Upper lobe of right lung (tissue), 1 donor: ENCODE data around the gene EIF2B5. TPM values are rescaled to one million over a fixed set of nuclear protein-coding genes. Genes with fewer than 3 reads are reported as not detected.
A peak's percentile ranks its signal among the peaks of the same experiment; 100 is the strongest.
"Not testable (repeated sequence)": the region's sequence is repeated elsewhere in the genome, so short reads cannot be mapped to it uniquely, and the experiment has no call there.

Source experiments
- ATAC-seq: fragments of 200-7000 bp; cut with Tn5 transposase; one replicate; pipeline ENCODE4 v1.9.1; 2020; ENCODE audit warnings: mild to moderate bottlenecking, moderate library complexity
- DNase-seq: peaks from one replicate; pipeline ENCODE4 v3.0.0-alpha.2; 2020
- H3K27ac ChIP-seq: fragments of 200-600 bp; one replicate; pipeline ENCODE4 v1.8.0; 2022
- H3K27me3 ChIP-seq: fragments of 200-600 bp; one replicate; pipeline ENCODE4 v1.8.0; 2022; ENCODE audit warnings: mild to moderate bottlenecking
- H3K36me3 ChIP-seq: fragments of 200-600 bp; one replicate; pipeline ENCODE4 v1.8.0; 2022
- H3K4me1 ChIP-seq: fragments of 200-600 bp; one replicate; pipeline ENCODE4 v1.8.0; 2022
- H3K4me3 ChIP-seq: fragments of 200-600 bp; one replicate; pipeline ENCODE4 v1.8.0; 2022; ENCODE audit warnings: mild to moderate bottlenecking
- H3K9me3 ChIP-seq: fragments of 200-600 bp; one replicate; pipeline ENCODE4 v1.8.0; 2022
- intact Hi-C: fragments of 100-400 bp; cut with DNase I; formaldehyde crosslinking; loops from one replicate; pipeline ENCODE4 v1.11.0; 2022
- total RNA-seq: library from RNA; stranded (reverse); fragmentation: NEBNext Ultra II Directional; extraction: Animal tissue kit (Norgen Biotek cat#: 25700); gene quantifications from one replicate; pipeline ENCODE4 v1.2.1, GENCODE V29; 2021
- TF ChIP-seq, protein P1 (sequence below): fragments of 200-600 bp; IDR thresholded peaks from one replicate; pipeline ENCODE4 v1.8.0; 2022; ENCODE audit warnings: antibody characterized with exemption
- donor health status: DM: no; HTN: yes; CAD: no; lungs with severe emphysema.

EIF2B5 gene
- total RNA-seq, 1 donor from 2014 or later: 37.6 TPM

- no peak for DNase-seq
- TF ChIP-seq, protein P1, sequence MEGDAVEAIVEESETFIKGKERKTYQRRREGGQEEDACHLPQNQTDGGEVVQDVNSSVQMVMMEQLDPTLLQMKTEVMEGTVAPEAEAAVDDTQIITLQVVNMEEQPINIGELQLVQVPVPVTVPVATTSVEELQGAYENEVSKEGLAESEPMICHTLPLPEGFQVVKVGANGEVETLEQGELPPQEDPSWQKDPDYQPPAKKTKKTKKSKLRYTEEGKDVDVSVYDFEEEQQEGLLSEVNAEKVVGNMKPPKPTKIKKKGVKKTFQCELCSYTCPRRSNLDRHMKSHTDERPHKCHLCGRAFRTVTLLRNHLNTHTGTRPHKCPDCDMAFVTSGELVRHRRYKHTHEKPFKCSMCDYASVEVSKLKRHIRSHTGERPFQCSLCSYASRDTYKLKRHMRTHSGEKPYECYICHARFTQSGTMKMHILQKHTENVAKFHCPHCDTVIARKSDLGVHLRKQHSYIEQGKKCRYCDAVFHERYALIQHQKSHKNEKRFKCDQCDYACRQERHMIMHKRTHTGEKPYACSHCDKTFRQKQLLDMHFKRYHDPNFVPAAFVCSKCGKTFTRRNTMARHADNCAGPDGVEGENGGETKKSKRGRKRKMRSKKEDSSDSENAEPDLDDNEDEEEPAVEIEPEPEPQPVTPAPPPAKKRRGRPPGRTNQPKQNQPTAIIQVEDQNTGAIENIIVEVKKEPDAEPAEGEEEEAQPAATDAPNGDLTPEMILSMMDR: no peak
- Histone ChIP-seq H3K27ac (no peak overlapping the region), H3K4me3 (no peak overlapping the region), H3K36me3 (peaks cover 61% of the 10 kb centered on the region), H3K4me1 (no peaks in the 10 kb centered on the region), H3K9me3 (no peaks in the 10 kb centered on the region), H3K27me3 (no peaks in the 10 kb centered on the region)
- no peak for ATAC-seq
- intact Hi-C loops: loop anchor here (10.0 kb wide), 1 partner anchor 99 kb away; the partner anchor contains the start of genes ALG3 and EEF1AKMT4
Measured at GRCh38 chr3:184145751-184146270, 10.7 kb downstream of the EIF2B5 start.

- no peaks in the 10 kb centered on the region for H3K27me3 ChIP-seq
- peaks cover 38% of the 10 kb centered on the region for H3K36me3 ChIP-seq
- TF ChIP-seq, protein P1: no peak
- no peak for DNase-seq
- no peak overlapping the region for H3K4me3 ChIP-seq
- no peaks in the 10 kb centered on the region for H3K4me1 ChIP-seq
- H3K9me3 ChIP-seq: no peaks in the 10 kb centered on the region
- H3K27ac ChIP-seq: no peak overlapping the region
- intact Hi-C loops: loop anchor here (10.0 kb wide), 1 partner anchor 97 kb away; the partner anchor contains the start of genes ALG3 and EEF1AKMT4
- peak; percentile 51 for ATAC-seq
Measured at GRCh38 chr3:184148076-184148475, 12.9 kb downstream of the EIF2B5 start.

GRCh38 chr3:184149123-184149522, 14.0 kb downstream of the EIF2B5 start:
- intact Hi-C loops: loop anchor here (10.0 kb wide), 1 partner anchor 96 kb away; the partner anchor contains the start of genes ALG3 and EEF1AKMT4
- TF ChIP-seq, protein P1: no peak
- H3K27me3 ChIP-seq: no peaks in the 10 kb centered on the region
- H3K9me3 ChIP-seq: no peaks in the 10 kb centered on the region
- ATAC-seq: no peak
- peaks cover under 1% of the 10 kb centered on the region for H3K4me1 ChIP-seq
- DNase-seq: no peak
- H3K4me3 ChIP-seq: no peak overlapping the region
- peaks cover 28% of the 10 kb centered on the region for H3K36me3 ChIP-seq
- no peak overlapping the region for H3K27ac ChIP-seq

- not testable (repeated sequence) for H3K9me3 ChIP-seq, H3K27me3 ChIP-seq, DNase-seq, H3K4me3 ChIP-seq, H3K27ac ChIP-seq, H3K4me1 ChIP-seq, ATAC-seq
- intact Hi-C loops: loop anchor here (10.0 kb wide), 1 partner anchor 95 kb away; the partner anchor contains the start of genes ALG3 and EEF1AKMT4
- H3K36me3 ChIP-seq: peaks cover 21% of the 10 kb centered on the region
Measured at GRCh38 chr3:184149770-184150169, 14.6 kb downstream of the EIF2B5 start.

GRCh38 chr3:184154885-184155643, 19.9 kb downstream of the EIF2B5 start, which contains the start of gene DVL3:
Gene DVL3 (plus strand): TSS chr3:184155377. CDS start chr3:184155636, 259 bp downstream.
- ATAC-seq (peak; percentile 96), DNase-seq (peak; percentile 91)
- peak within 1 kb of the TSS; percentile 85 for H3K27ac ChIP-seq
- H3K27me3 ChIP-seq: no peaks in the 10 kb centered on the region
- H3K9me3 ChIP-seq: no peaks in the 10 kb centered on the region
- peaks cover 32% of the 10 kb centered on the region for H3K4me1 ChIP-seq
- TF ChIP-seq, protein P1: no peak
- intact Hi-C loops: no loop called here
- H3K36me3 ChIP-seq: no peaks in the 10 kb centered on the region
- H3K4me3 ChIP-seq: peak within 1 kb of the TSS; percentile 97
